ENCODE measurements around the gene SLC6A20.

DNA sequence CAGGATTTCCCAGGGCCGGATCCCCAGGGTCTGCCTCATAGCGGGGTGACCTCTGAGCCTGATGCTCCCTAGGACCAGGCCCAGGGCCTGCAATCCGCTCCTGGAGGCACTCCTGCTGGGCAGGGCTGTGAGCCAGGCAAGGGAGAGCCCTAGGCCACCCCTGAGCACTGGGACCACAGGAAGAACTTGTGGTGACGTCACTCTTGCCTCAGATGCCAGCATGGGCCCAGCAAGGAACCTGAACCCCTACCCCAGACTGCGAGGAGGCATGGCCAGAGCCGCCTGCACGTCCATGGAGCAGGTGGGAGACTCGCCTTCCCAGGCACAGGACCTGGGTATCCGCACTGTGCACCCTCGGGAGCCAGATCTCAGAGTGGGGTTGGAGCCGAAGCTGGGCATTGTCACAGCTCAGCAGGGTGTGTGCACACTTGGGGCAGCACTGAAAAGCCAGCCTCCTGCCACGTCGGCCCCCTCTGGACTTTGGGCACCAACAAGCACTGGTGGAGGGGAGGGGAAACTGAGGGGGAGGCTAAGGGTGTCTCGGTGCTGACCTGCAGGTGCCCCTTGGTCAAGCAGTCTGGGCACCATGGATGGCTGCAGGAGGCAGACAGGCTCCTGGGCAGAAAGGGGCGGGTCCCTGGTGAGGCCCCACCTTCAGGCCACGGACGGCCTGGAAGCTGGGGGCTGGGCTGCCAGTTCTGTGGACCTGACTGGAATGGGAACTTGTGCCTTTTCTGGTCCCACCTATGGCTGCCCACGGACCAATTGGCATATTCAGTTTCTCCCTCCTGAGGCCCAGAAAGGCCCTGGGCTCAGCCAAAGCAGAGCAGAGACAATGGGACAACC is 49.3 kb downstream of the SLC6A20 start:
- TF ChIP-seq TEAD2 (CRISPR knock-in tag; IDR thresholded peaks at IDR 0.05) (no peak), FOXM1 (CRISPR knock-in tag; IDR thresholded peaks at IDR 0.05) (no peak), ZNF253 (CRISPR knock-in tag; IDR thresholded peaks at IDR 0.05; ENCODE audit: borderline replicate concordance) (no peak)
- TF ChIP-seq, protein P1, sequence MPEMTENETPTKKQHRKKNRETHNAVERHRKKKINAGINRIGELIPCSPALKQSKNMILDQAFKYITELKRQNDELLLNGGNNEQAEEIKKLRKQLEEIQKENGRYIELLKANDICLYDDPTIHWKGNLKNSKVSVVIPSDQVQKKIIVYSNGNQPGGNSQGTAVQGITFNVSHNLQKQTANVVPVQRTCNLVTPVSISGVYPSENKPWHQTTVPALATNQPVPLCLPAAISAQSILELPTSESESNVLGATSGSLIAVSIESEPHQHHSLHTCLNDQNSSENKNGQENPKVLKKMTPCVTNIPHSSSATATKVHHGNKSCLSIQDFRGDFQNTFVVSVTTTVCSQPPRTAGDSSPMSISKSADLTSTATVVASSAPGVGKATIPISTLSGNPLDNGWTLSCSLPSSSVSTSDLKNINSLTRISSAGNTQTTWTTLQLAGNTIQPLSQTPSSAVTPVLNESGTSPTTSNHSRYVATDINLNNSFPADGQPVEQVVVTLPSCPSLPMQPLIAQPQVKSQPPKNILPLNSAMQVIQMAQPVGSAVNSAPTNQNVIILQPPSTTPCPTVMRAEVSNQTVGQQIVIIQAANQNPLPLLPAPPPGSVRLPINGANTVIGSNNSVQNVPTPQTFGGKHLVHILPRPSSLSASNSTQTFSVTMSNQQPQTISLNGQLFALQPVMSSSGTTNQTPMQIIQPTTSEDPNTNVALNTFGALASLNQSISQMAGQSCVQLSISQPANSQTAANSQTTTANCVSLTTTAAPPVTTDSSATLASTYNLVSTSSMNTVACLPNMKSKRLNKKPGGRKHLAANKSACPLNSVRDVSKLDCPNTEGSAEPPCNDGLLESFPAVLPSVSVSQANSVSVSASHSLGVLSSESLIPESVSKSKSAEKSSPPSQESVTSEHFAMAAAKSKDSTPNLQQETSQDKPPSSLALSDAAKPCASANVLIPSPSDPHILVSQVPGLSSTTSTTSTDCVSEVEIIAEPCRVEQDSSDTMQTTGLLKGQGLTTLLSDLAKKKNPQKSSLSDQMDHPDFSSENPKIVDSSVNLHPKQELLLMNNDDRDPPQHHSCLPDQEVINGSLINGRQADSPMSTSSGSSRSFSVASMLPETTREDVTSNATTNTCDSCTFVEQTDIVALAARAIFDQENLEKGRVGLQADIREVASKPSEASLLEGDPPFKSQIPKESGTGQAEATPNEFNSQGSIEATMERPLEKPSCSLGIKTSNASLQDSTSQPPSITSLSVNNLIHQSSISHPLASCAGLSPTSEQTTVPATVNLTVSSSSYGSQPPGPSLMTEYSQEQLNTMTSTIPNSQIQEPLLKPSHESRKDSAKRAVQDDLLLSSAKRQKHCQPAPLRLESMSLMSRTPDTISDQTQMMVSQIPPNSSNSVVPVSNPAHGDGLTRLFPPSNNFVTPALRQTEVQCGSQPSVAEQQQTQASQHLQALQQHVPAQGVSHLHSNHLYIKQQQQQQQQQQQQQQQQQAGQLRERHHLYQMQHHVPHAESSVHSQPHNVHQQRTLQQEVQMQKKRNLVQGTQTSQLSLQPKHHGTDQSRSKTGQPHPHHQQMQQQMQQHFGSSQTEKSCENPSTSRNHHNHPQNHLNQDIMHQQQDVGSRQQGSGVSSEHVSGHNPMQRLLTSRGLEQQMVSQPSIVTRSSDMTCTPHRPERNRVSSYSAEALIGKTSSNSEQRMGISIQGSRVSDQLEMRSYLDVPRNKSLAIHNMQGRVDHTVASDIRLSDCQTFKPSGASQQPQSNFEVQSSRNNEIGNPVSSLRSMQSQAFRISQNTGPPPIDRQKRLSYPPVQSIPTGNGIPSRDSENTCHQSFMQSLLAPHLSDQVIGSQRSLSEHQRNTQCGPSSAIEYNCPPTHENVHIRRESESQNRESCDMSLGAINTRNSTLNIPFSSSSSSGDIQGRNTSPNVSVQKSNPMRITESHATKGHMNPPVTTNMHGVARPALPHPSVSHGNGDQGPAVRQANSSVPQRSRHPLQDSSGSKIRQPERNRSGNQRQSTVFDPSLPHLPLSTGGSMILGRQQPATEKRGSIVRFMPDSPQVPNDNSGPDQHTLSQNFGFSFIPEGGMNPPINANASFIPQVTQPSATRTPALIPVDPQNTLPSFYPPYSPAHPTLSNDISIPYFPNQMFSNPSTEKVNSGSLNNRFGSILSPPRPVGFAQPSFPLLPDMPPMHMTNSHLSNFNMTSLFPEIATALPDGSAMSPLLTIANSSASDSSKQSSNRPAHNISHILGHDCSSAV (CRISPR knock-in tag; IDR thresholded peaks at IDR 0.05; ENCODE audit: borderline replicate concordance), result no peak
- TF ChIP-seq, protein P2, sequence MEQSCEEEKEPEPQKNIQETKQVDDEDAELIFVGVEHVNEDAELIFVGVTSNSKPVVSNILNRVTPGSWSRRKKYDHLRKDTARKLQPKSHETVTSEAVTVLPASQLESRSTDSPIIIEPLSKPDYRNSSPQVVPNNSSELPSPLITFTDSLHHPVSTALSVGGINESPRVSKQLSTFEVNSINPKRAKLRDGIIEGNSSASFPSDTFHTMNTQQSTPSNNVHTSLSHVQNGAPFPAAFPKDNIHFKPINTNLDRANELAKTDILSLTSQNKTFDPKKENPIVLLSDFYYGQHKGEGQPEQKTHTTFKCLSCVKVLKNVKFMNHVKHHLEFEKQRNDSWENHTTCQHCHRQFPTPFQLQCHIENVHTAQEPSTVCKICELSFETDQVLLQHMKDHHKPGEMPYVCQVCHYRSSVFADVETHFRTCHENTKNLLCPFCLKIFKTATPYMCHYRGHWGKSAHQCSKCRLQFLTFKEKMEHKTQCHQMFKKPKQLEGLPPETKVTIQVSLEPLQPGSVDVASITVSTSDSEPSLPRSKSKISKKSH (CRISPR knock-in tag; IDR thresholded peaks at IDR 0.05; ENCODE audit: borderline replicate concordance), result no peak
